ENCODE results near the gene ZNF492.
A peak's percentile ranks its signal among the peaks of the same experiment; 100 is the strongest.
"Not testable (repeated sequence)": the region's sequence is repeated elsewhere in the genome, so short reads cannot be mapped to it uniquely, and the experiment has no call there.

ZNF492 gene

GRCh38 chr19:22633706-22634449 is at the start of gene ZNF492:
Gene ZNF492, plus strand, starts transcription at chr19:22634324. Its CDS starts 19,076 bp downstream, at chr19:22653400.
- DNase-seq, result peak; percentile 73

GRCh38 chr19:22595422-22595821 is 38.7 kb upstream of the ZNF492 start:
- no peak for DNase-seq

DNA sequence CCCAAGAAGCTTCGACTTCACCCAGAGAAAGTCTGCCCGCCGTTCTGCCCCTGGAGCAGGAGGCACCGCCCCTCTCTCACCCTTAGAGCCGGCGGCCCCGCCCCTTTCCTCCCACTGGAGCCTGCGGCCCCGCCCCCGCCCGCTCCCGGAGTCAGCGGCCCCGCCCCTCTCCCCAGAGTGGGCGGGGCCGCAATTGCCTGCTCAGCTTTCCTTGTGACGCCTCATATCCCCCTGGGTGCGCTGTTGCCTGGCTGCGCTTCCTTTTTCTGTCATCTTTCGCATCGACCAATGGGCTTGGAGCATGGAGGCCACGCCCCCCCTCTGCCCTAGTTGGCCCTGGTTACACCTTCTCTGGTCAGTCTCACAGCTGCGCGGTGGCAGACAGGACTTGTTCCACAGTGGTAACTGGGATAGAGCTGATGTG is 38.2 kb upstream of the ZNF492 start:
- no peak for DNase-seq

GRCh38 chr19:22600690-22601648 is 33.2 kb upstream of the ZNF492 start:
- DNase-seq, result no peak

- DNase-seq, result no peak
Measured at GRCh38 chr19:22601906-22602630, 32.1 kb upstream of the ZNF492 start.

DNA sequence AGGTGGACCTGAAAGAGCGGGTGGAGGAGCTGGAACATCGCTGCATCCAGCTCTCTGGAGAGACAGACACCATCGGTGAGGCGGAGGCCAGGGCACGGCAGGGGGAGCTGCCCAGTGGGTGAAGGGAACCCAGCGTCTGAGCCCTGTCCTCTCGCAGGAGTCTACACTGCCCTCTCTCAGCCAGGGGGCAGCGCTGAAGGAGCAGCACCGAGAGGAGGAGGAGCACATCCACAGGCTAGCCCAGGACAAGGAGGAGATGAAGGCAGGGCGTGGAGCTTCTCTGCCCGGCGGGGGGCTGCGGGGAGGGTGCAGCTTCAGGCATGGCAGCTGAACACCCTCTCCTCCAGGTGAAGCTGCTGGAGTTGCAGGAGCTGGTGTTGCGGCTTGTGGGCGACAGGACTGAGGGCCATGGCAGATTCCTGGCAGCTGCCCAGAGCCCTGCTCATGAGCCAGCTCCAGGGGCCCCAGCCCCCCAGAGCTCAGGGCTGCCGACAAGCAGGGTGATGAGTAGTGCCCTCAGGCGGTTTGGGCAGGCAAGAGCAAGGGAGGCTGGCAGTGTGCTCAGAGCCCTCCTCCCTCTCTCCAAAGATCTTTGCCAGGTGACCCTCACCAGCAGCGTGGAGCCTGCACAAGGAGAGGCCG is 31.4 kb upstream of the ZNF492 start:
- no peak for DNase-seq

GRCh38 chr19:22603518-22604440 is 30.3 kb upstream of the ZNF492 start:
- DNase-seq, result no peak

GRCh38 chr19:22604571-22605274 is 29.4 kb upstream of the ZNF492 start:
- no peak for DNase-seq

DNA sequence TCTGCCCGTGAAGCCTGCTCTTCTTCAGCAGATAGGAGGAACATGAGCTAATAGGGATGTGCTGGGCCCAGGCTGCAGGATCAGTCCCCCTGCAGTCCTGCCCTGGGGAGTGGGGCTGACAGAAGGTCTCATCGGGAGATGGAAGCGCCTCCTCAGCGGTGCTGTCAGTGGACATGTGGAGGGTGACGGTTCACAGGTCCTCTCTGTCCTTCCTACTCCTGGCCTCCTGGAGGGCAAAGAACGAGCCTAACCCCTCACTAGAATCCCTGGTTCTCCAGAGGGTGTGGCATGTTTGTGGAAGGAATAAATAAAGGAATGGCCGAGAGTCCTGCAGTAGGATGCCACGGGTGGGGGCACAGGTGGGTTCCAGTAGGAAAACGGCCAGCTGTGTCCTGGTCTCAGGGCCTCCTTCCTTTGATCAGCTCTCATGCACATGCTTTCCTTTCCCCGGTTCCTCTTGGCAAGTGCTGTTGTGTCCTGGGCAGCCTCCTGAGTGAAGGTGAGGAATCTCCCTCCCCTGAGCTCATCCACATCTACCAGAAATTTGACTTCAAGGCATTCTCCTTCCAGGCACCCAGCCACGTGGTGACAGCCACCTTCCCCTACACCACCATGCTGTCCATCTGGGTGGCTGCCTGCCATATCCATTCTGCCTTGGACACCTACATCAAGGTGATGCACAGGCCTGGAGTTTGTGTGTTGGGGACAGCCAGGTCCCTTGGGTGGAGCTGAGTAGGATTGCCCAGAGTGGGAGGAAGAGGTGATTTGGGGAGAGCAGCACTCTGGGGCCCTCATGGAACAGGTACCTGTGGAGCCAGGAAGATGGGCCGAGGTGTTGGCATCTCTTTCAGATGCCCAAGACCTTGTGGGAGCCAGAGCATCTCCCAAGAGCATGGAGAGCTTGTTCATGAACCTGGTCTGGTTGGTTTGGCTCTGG is 28.6 kb upstream of the ZNF492 start:
- no peak for DNase-seq

- no peak for DNase-seq
Measured at GRCh38 chr19:22606212-22606553, 27.9 kb upstream of the ZNF492 start.

GRCh38 chr19:22606954-22607652 is 27.0 kb upstream of the ZNF492 start:
- DNase-seq, result no peak

GRCh38 chr19:22607653-22608430 is 26.3 kb upstream of the ZNF492 start:
- DNase-seq, result no peak

- DNase-seq, result no peak
Measured at GRCh38 chr19:22608441-22608840, 25.7 kb upstream of the ZNF492 start.

GRCh38 chr19:22609630-22610029 is 24.5 kb upstream of the ZNF492 start:
- no peak for DNase-seq

DNA sequence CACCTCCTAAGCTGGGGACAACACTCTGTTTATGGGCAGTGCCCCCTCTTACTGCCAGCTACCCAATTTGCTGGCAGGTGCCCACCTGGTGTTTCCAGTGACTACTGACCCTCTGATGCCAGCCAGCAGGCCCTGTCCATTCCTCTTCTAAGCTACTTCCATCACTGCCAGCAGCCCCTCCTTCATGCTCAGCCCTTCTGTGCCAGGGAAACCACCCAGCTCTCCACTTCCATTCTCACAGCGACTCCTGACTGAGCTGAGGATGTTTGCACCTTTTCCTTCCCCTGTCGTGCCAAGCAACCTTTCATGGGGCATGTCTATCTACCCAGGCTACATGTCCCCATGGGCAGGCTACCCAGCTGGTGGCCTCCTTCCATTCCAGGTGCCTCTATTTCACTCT is 24.0 kb upstream of the ZNF492 start:
- DNase-seq, result no peak

- DNase-seq, result no peak
Measured at GRCh38 chr19:22612316-22612715, 21.8 kb upstream of the ZNF492 start.

- no peak for DNase-seq
Measured at GRCh38 chr19:22616659-22617058, 17.5 kb upstream of the ZNF492 start.

DNA sequence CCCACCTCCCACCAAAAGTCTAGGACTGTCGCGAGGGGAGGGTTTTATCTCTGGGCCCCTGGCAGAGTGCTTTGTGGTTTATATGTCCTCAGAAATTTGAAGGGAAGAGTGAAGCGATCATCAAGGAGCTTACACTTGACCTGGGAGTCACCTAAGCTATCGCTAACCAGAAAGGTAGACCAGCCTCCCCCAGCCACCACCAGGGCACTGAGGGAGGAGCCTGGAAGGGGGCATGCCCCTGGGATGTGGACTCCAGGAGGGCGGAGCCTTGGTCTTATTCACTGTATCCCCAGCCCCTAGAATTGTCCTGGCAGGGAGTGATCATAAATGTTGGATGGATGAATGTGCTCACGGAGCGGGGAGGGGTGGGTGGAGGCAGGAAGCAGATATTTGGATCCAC is 16.9 kb upstream of the ZNF492 start:
- not testable (repeated sequence) for DNase-seq
